IgD-negative memory B cell (primary cell): ENCODE measurements around the gene FOXC2. TPM values are rescaled to one million over a fixed set of nuclear protein-coding genes. Genes with fewer than 3 reads are reported as not detected.

ENCODE experiments used
- H3K27ac Mint-ChIP-seq, 3 donors: one replicate each; pipeline ENCODE4 v1.8.0; 2020 to 2022; ENCODE audit warnings: mild to moderate bottlenecking in 3 of 3, mixed read lengths in 3 of 3, moderate library complexity in 1 of 3
- H3K27me3 Mint-ChIP-seq: one replicate; pipeline ENCODE4 v1.8.0; 2021; ENCODE audit warnings: mixed read lengths
- H3K36me3 Mint-ChIP-seq: one replicate; pipeline ENCODE4 v1.8.0; 2020; ENCODE audit warnings: mild to moderate bottlenecking, mixed read lengths
- H3K4me1 Mint-ChIP-seq, 3 donors: one replicate each; pipeline ENCODE4 v1.8.0; 2020 to 2022; ENCODE audit warnings: mixed read lengths in 3 of 3, mild to moderate bottlenecking in 1 of 3
- H3K4me3 Mint-ChIP-seq, 4 donors: one replicate each; pipeline ENCODE4 v1.8.0; 2020 to 2022; ENCODE audit warnings: mild to moderate bottlenecking in 4 of 4, mixed read lengths in 4 of 4, moderate library complexity in 3 of 4
- H3K9me3 Mint-ChIP-seq, 3 donors: one replicate each; pipeline ENCODE4 v1.8.0; 2020 to 2021; ENCODE audit warnings: mixed read lengths in 3 of 3, mild to moderate bottlenecking in 1 of 3
- polyA plus RNA-seq: library from polyadenylated mRNA; unstranded; fragments of 300-500 nt; fragmentation: Illumina TruSeq; gene quantifications from one replicate; pipeline ENCODE4 v1.2.3, GENCODE V29; 2021

The FOXC2 gene
- polyA plus RNA-seq, 1 donor from 2014 or later = not detected

DNA sequence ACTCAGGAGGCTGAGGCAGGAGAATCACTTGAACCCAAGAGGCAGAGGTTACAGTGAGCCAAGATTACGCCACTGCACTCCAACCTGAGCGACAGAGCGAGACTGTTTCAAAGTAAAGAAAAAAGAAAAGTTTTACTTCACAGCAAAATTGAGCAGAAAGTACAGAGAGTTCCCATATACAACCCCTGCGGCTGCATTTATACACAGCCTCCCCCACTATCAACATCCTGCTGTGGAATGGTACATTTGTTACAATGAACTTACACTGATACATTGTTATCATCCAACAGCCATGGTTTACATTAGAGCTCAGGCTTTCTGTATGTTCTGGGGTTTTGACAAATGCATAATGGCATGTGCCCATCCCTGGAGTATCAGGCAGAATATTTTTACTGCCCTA, 9.0 kb upstream of the FOXC2 start:
- peaks cover 13 to 16% (median 15%) of the 10 kb centered on the region in 3 donors for H3K4me1 Mint-ChIP-seq
- H3K27me3 Mint-ChIP-seq = peaks cover 12% of the 10 kb centered on the region
- H3K36me3 Mint-ChIP-seq = peaks cover under 1% of the 10 kb centered on the region
- no peaks in the 10 kb centered on the region for H3K9me3 Mint-ChIP-seq
- peak overlapping the region in 1 of 3 donors; percentile 77 for H3K27ac Mint-ChIP-seq
- H3K4me3 Mint-ChIP-seq = peak overlapping the region in 1 of 4 donors; percentile 51

DNA sequence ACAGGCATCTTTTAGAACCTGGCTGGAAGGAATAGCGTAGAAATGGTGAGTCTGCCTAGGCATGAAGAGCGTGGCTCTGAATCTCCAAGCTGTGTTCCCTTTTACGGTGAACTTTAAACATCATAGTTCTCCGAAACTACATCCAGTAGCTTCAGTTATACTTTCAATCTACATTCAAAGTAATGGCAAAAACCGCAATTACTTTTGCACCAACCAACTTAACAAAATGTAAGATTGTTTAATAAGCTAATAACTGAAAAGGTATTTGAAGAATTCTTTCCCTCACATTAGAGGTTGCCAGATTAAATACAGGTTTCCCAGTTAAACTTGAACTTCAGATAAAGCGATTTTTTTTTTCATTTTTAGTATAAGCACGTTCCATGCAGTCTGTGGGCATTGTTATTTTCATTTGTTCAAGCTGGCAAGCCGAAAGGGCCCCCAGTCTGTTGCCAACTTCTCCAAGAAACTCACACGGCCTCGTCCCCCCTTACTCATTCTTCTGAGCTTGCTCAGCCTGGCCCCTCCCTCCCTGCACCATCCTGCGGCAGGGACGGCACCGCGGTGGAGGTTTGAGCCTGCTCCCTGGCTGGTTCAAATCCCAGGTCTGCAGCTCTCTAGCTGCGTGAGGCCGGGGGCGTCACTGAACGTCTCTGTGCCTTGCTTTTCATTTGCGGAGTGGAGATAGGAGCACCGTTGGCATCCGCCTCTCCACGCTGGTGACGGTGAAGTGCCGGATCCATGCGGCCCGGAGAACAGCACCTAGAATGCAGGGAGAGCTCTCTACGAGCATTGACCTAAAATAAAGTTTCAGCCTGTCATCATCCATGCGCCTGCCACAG, 8.1 kb upstream of the FOXC2 start:
- Mint-ChIP-seq H3K9me3 (no peaks in the 10 kb centered on the region), H3K4me1 (peaks cover 15% of the 10 kb centered on the region in 3 donors), H3K4me3 (peak overlapping the region in 1 of 4 donors; percentile 51), H3K36me3 (no peaks in the 10 kb centered on the region), H3K27me3 (peaks cover 20% of the 10 kb centered on the region), H3K27ac (peak overlapping the region in 1 of 3 donors; percentile 77)

DNA sequence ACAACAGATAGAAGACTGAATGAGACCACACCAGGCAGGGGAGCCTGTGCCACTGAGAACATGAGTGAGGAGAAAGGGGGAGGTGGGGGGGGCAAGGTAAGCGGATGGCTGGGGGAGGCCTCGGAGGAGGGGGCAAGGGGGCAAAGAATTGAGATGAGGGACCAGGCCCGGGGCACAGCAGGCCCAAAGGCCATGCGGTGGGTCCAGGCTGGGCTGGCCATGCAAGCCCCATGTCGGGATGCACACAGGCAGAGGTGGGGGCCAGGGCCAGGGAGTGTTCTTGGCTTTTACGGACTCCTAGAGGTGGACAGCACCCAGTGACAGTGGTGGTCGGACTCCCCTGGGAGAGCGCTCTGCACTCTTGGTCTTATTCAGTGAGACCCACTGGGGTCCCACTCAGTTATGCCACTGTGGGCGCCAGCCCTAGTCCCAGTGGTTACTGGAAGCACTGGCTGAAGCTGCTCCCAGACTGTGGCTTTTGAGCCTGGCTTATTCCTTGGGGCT, 6.8 kb upstream of the FOXC2 start:
- Mint-ChIP-seq H3K4me3 (no peak overlapping the region), H3K4me1 (peaks cover 10 to 16% (median 10%) of the 10 kb centered on the region in 3 donors), H3K9me3 (no peaks in the 10 kb centered on the region), H3K27ac (peak overlapping the region in 1 of 3 donors; percentile 33), H3K27me3 (peaks cover 32% of the 10 kb centered on the region), H3K36me3 (no peaks in the 10 kb centered on the region)

DNA sequence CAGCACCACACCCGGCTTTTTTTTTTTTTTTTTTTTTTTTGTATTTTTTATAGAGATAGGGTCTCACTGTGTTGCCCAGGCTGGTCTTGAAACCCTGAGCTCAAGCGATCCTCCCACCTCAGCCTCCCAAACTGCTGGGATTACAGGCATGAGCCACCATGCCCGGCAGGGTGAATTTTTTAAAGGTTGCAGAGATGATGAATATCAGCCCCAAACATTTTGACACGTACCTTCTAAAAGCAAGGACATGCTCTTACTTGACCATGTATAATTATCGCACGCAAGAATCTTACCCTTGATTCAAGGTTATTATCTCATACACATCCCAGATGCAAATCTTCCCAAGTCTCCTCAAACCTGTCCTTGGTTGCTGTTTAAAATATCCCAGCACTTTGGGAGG, 4.3 kb upstream of the FOXC2 start:
- H3K9me3 Mint-ChIP-seq = no peaks in the 10 kb centered on the region
- H3K27me3 Mint-ChIP-seq = peaks cover 49% of the 10 kb centered on the region
- peaks cover 6 to 11% (median 7%) of the 10 kb centered on the region in 3 donors for H3K4me1 Mint-ChIP-seq
- no peaks in the 10 kb centered on the region for H3K36me3 Mint-ChIP-seq
- H3K4me3 Mint-ChIP-seq = no peak overlapping the region
- peak overlapping the region in 1 of 3 donors; percentile 42 for H3K27ac Mint-ChIP-seq

GRCh38 chr16:86563469-86564345, 2.9 kb upstream of the FOXC2 start:
- Mint-ChIP-seq H3K4me3 (peak overlapping the region; percentile 27 to 93 (median 66)), H3K4me1 (peaks cover 6 to 11% (median 7%) of the 10 kb centered on the region in 3 donors), H3K27ac (peak overlapping the region; percentile 49 to 92 (median 87)), H3K27me3 (peaks cover 52% of the 10 kb centered on the region), H3K36me3 (no peaks in the 10 kb centered on the region), H3K9me3 (no peaks in the 10 kb centered on the region)

GRCh38 chr16:86565181-86565631, 1.4 kb upstream of the FOXC2 start:
- Mint-ChIP-seq H3K27ac (peak overlapping the region; percentile 49 to 84 (median 59)), H3K27me3 (peaks cover 59% of the 10 kb centered on the region)

DNA sequence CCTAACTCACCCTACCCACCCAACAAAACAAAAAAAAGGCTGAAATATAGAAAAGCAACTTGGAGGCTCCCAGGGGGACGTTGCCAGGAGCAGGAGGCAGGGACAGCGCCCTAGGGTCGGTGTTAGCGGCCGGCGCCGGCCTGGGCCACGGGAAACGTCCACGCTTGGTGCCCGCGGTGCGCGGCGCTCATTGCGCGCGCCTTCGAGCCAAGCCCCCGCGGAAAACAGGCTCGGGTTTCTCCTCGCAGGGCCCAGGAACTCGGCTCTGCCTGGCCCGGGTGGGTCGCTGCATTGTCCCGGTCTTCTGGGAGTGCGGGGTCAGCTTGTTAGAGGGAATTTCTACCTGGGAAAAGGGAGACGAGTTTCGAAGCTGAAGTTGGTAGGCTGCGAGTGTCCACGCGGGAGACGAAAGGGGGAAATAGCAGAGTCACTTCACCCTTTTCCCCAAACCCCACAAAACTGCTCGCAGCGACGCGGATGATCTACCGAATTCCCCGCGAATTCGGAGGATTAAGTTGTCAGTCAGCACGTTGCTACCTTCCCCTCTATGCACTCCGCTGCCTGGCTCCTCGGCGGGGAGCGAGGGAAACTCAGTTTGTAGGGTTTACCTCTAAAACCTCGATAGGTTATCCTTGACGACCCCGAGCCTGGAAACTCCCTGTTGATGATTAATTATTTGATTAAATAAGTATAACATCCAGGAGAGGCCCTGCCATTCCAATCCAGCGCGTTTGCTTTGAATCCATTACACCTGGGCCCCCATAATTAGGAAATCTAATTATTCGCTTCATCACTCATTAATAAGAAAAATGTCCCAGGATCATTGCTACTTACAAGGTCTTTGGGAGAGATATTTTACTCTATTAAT, 751 bp upstream of the FOXC2 start:
- Mint-ChIP-seq H3K4me3 (peak overlapping the region in 2 of 4 donors; percentile 17 to 49), H3K27ac (peak overlapping the region; percentile 35 to 84 (median 59)), H3K9me3 (peaks cover 0 to 2% (median 0%) of the 10 kb centered on the region in 3 donors), H3K27me3 (peaks cover 57% of the 10 kb centered on the region), H3K36me3 (no peaks in the 10 kb centered on the region), H3K4me1 (peaks cover 6 to 15% (median 7%) of the 10 kb centered on the region in 3 donors)

More at GRCh38 chr16:86565181-86565631, 1.4 kb upstream of the FOXC2 start:
- Mint-ChIP-seq H3K9me3 (no peaks in the 10 kb centered on the region), H3K36me3 (no peaks in the 10 kb centered on the region), H3K4me1 (peaks cover 6 to 11% (median 7%) of the 10 kb centered on the region in 3 donors), H3K4me3 (peak overlapping the region in 1 of 4 donors; percentile 49)

DNA sequence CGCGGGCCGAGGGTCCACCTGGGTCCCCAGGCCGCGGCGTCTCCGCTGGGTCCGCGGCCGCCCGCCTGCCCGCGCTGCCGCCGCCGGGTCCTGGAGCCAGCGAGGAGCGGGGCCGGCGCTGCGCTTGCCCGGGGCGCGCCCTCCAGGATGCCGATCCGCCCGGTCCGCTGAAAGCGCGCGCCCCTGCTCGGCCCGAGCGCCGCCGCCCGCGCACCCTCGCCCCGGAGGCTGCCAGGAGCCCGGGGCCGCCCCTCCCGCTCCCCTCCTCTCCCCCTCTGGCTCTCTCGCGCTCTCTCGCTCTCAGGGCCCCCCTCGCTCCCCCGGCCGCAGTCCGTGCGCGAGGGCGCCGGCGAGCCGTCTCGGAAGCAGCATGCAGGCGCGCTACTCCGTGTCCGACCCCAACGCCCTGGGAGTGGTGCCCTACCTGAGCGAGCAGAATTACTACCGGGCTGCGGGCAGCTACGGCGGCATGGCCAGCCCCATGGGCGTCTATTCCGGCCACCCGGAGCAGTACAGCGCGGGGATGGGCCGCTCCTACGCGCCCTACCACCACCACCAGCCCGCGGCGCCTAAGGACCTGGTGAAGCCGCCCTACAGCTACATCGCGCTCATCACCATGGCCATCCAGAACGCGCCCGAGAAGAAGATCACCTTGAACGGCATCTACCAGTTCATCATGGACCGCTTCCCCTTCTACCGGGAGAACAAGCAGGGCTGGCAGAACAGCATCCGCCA, 504 bp downstream of the FOXC2 start:
- Mint-ChIP-seq H3K4me3 (peak overlapping the region in 3 of 4 donors; percentile 22 to 79 (median 30)), H3K4me1 (peaks cover 6 to 15% (median 7%) of the 10 kb centered on the region in 3 donors), H3K9me3 (peaks cover 0 to 2% (median 0%) of the 10 kb centered on the region in 3 donors), H3K27me3 (peaks cover 55% of the 10 kb centered on the region), H3K36me3 (no peaks in the 10 kb centered on the region), H3K27ac (peak overlapping the region; percentile 62 to 89 (median 86))

- peaks cover 6 to 15% (median 7%) of the 10 kb centered on the region in 3 donors for H3K4me1 Mint-ChIP-seq
- H3K27me3 Mint-ChIP-seq = peaks cover 55% of the 10 kb centered on the region
- peak overlapping the region; percentile 62 to 89 (median 86) for H3K27ac Mint-ChIP-seq
- peak overlapping the region in 2 of 4 donors; percentile 30 to 79 for H3K4me3 Mint-ChIP-seq
- no peaks in the 10 kb centered on the region for H3K36me3 Mint-ChIP-seq
- H3K9me3 Mint-ChIP-seq = peaks cover 0 to 2% (median 0%) of the 10 kb centered on the region in 3 donors
Measured at GRCh38 chr16:86567701-86568581, 1.3 kb downstream of the FOXC2 start.

GRCh38 chr16:86568677-86569623, 2.3 kb downstream of the FOXC2 start:
- peaks cover 0 to 10% (median 1%) of the 10 kb centered on the region in 3 donors for H3K4me1 Mint-ChIP-seq
- H3K27ac Mint-ChIP-seq = peak overlapping the region; percentile 35 to 86 (median 69)
- peak overlapping the region in 1 of 4 donors; percentile 75 for H3K4me3 Mint-ChIP-seq
- peaks cover 0 to 2% (median 0%) of the 10 kb centered on the region in 3 donors for H3K9me3 Mint-ChIP-seq
- H3K36me3 Mint-ChIP-seq = no peaks in the 10 kb centered on the region
- H3K27me3 Mint-ChIP-seq = peaks cover 54% of the 10 kb centered on the region

DNA sequence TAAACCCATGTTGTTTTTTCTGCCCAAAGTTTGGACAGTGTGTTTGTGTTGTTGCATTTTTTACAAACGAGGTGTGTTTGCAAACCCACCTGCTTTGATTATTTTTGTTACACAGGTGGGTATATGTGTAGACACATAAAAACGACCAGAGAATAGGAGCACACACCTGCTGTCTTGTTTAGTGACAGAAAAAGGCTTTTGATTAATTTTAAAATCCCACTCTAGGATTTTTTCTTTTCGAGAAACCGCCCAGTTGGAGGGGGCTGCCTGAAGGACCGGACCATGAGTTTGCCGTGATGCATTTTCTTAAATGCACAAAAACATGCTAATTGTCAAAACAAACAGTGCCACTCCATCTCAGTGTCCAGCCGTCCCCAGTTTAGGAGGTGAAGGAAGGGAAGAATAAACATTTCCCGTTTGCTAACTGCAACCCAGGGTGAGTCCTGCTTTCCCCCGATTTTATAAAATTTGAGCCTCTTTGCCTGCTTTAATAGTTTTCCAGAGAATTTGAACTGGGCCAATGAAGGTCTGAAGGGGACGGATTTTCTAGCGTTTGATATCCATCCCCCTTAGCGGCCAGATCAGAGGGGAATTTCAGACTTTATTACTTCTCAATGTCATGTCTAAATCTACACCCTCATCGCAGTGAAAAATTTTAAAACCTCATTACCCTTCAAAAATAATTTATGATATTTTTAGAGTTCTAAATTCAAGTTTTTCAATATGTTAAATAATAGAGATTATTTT, 3.2 kb downstream of the FOXC2 start:
- H3K4me3 Mint-ChIP-seq = peak overlapping the region in 2 of 4 donors; percentile 26 to 71
- peaks cover 0 to 2% (median 0%) of the 10 kb centered on the region in 3 donors for H3K9me3 Mint-ChIP-seq
- peaks cover 0 to 3% (median 0%) of the 10 kb centered on the region in 3 donors for H3K4me1 Mint-ChIP-seq
- no peaks in the 10 kb centered on the region for H3K36me3 Mint-ChIP-seq
- H3K27ac Mint-ChIP-seq = peak overlapping the region in 2 of 3 donors; percentile 69 to 86
- H3K27me3 Mint-ChIP-seq = peaks cover 51% of the 10 kb centered on the region
